Amygdala (tissue), 56 donors: Measurements from ENCODE around the gene PTPRG.

ENCODE experiments used
- DNase-seq, 56 donors: peaks; one replicate each; lab custom pipeline; 2025; lab: John Stamatoyannopoulos, UW

Gene PTPRG

DNA sequence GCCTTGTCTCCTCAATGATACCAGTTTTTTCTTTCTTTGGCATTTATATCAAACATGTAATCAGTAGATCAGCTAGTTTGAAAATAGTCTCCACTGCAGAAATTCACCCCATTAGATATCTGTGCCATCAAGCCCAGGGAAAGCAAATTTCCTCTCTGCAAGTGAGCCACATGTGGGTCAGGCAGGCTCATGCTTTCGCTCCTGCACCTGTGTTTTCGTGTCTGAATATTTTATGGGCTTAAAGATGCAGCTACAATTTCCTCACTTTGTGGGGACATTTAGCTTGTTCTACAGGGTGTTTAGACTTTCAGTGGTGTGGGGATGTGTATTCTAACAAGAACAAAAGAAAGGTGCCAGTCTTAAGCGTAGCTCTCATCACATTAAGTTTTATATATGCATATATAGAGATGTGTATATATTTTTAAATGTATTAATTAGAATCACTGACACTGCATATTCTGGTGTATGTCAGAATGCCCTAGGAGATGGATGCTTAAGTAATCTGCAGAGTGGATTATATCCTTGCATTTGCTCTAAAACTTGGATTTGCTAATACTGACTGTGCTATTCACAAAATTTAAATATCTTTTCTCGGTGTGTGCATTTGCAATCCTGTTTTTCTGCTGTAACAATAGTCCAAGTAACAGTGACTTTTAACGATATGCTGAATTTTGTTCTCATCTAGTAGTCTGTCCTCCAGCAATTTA lies 372.6 kb downstream of the PTPRG start:
- DNase-seq = no peak

DNA sequence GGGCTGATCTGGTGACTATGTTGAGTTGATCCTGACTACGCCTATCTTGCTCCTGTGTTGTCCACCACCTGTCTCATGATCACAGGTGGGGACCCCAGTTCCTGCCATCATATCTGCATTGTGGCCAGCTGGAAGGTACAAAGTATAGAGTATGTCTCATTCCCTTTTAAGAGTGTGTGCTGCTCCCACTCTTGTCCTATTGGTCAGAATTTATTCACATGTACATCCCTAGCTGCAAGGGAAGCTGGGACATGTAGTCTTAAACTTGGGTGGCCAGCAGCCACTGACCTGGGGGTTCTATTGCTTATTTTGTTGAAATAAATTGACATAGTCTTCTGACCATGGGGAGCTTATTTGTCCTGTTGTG lies 373.1 kb downstream of the PTPRG start:
- no peak for DNase-seq

DNA sequence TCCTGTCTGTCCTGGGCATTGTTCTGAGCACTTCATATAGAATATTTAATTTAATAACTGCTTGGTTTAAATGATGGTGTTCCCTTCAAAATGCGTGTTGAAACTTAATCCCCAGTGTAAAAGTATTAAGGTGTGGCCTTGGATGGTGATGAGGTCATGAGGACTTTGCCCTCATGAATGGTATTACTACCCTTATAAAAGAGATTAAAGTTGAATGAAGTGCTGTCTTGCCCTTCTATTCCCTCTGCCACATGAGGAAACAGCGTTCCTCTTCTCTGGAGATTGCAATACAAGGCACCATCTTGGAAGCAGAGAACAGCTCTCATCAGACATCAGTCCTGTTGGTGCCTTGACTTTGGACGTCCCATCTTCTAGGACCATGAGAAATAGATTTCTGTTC lies 374.4 kb downstream of the PTPRG start:
- DNase-seq = no peak

DNA sequence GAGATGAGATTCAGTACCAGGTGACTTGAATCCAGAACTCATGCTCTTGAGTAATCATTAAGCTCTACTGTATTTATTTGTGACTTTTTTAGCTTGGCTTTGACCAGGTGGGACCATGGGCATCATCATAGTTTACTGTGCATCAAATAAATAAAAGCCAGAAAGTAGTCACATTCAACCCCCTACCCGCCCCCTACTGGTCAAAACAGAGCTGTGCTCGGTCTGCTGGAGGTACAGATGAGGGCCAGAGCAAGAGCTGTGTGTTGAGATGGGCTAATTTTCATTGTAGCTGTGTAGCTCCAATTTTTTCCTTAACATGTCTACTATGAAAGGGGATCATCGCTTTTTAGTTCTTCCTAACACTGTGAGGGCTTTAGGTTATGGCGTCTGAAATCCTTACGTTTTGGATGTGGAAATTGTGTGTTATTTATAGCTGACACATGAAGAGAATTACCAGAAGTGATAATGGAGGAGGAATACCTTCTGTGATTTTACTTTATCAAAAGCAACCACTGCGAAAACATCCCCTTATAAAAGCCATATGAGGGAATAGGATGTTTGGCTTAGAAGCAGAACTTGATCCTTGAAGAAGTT lies 375.1 kb downstream of the PTPRG start:
- no peak for DNase-seq

DNA sequence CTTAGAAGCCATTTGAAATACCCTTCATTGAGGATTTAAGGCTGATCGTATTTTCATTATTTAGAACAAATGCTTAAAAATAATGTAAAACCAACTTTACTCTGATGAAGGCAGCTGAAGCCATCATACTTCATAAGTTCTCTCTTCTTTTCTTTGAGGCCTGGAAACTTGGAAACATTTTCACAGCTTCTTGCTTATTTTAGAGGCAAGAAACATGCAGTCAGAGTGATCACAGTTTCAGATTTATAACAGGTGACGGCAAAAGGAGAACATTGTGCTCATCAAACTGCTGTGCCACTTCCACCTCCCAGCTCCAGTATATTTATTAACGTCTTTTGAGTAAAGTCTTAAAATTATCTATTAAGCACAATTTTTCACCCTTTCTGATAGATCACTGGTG lies 376.1 kb downstream of the PTPRG start:
- no peak for DNase-seq

DNA sequence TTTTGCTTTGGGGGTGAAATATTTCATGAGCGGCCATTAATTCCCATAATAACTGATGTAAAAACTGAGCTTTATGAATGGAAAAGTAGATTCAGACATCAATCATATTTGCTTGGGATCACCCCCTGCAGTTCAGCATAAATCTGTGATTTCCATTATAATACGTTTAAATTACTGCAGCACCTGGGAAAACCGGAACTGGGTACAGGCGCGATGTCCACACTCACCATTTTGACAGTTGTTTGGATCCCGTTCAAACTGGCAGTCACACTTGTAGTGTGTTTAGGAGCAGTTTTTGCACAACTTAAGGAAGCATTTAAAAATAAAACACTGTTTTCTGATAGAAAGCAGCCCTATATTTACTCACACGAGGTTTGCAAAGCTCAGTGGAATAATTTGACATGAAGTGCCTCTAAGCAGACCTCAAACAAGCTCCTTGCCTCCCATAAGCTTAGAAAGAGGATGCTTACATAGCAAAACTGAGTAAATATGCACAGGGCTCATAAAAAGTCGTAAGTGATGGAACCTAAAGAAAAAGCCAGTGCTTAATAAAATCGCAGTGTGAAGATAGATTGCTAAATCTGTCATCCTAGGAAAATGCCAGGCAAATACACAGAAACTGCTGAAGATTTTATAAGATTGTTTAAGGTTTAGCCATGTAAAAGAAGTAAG lies 377.6 kb downstream of the PTPRG start:
- no peak for DNase-seq

DNA sequence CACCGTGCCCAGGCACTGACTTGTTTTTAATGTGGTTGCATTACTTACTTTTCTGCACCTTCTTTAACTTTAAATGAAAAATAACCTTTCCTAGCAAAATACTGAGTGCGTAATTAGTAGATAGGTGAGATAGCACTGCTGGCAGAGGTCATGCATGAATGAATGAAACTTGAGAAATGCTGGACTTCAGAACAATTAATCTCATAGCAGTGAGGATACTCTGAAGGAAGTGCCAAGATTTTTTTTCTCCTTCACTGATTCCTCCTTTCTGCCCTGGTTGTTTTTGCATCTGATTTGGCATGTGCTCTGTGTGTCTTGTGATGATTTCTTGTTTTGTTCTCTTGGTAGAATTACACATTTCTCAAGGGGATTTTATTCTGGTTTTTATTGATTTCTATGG lies 378.9 kb downstream of the PTPRG start:
- no peak for DNase-seq

DNA sequence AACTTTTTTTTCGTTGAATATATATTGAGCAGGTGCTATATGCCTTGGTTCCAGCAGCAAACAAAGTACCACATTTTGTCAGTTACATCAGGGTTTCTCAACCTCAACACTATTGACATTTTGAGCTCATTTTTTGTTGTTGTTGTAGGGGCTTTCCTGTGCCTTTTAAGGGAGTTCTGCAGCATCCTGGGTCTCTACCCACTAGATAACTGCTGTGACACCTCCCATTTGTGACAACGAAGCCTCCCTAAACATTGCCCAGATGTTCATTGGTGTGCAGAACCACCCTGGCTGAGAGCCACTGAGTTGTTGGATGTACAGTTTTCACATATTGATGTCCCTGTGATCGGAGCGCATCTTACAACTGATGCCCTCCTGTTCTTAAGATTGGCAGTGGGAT lies 382.6 kb downstream of the PTPRG start:
- no peak for DNase-seq

DNA sequence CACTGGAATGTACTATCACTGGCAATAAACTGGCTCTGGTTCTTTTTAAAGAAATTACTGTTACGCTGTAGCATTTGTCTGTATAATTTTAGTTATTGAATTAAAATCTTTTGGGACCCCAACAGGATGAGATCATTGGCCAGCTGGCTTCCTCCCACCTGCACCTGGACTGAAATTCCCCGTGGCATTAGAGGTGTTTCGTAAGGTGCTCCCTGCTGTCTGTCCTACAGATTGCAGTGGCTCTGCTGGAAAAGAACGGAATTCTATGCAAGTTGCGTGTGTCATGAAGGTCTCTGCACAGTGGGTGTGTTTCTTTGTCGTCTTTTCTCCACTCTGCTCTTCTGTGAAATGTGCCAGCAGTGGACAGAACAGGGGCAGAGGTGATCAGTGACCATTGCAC lies 383.4 kb downstream of the PTPRG start:
- DNase-seq = no peak

DNA sequence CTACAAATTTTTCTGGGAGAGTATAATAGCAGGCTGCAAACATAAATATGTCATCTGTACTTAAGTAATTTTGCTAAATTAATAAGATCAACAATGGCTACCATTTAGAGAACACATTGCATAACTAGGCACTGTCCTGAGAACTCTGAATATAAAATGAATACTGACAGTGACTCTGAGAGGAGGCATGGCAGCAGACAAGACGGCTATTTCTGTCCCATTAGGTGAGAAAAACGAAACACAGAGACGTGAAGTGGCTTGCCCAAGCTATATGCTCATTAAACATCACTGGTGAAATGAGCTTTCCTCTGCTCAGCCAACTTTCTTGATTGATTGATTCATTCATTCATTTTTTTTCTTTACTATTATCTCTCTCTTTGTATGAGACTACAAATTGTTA lies 384.3 kb downstream of the PTPRG start:
- no peak for DNase-seq

DNA sequence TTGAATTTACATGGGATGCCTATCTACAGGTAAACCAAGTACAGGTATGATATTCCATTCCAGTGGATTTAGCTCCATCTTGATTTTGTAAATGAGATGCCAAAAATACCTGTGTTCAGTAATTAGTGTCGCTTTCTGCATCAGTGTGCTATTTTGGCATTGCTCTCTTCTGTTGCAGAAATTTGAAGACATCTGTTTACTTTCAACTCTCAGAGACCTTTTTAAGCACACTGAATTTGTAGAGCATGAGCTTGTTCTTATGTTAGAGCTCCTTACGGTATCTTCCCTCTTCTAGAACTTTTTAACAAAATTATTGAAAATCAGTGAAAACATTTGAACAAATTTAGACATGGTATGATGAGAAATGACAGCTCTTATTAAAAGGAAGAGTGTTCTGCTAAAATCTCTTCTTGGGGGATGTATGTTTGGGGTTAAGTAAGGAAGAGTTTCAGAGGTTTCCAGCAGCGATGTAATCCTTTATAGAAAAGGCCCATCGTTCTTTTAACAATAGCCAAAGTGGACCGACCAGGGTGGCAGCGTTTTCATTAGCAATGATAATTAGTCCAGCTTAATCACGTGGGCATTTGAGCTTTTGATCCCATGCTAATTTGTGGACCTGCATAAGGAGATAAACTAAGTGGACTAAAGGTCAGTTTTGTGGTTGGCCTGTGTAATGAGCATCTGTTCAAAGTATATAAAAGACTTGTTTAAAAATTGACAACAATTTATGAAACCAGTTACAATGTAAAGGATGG lies 385.4 kb downstream of the PTPRG start:
- DNase-seq = no peak

DNA sequence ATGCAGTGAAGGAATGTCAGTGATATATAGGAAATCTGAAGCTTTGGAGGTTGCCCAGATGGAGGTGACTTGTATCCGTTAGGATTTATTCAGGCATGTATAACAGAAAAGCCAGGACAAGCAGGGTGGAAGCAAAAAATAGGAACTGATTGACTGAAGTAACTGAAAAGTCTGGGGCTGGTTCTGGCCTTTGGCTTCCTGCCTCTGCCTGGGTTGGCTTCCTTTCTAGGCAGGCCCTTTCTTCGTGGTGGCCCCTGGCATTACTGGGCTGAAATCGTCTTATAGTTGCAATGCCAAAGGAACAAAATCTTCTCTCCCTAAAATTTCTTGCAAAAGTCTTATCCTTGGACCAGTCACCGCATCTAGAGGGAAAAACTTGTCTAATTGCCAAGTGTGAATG lies 386.1 kb downstream of the PTPRG start:
- peak in 11 of 56 donors; percentile 1 to 24 (median 6) for DNase-seq

DNA sequence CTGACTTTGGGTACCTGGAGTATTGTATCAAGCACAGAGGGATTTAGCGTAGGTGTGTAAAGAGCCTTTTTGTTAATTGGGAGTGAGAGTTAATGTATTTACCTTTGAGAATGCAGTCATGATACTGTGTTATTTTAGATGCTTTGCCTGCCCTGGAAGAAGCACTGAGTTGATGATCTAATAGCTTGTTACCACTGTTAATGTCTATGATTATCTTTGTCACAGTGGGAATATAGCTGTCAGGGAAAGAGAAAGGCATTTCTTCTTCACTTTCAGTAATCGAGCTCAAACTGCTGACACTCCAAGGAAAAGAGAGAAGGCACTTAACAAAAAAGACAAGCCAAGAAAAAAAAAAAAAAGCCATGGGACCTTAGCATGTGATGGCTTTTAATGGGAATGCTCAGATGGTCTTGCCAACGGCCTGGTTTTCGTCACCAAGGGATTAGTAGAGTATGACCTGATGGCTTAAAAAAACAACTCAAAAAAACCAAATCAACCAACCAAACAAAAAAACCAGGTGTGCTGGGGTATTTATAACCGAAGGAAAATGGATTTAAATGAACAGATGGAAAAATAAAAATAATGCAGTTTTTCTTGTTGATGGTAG lies 387.4 kb downstream of the PTPRG start:
- DNase-seq = no peak

DNA sequence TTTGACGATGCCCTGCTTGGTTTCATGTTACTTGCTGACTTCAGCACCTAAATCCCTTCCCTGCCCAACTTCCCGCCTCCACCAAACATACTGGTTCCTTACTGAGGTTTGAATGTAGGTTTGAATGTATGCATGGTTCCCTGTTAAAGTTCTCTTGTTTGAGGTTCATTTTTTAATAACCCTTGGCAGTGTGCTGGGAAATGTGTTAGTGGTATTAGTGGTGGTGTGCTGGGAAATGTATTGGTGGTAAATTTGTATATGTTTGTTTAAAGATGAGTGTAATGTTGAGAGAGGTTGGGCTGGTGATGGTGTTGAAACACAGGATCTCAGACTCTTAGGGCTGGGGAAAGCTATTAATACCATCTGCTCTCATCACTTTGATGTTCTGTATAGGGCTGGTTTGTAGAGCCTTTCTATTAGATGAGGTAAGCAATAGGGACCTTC lies 392.7 kb downstream of the PTPRG start:
- no peak for DNase-seq

DNA sequence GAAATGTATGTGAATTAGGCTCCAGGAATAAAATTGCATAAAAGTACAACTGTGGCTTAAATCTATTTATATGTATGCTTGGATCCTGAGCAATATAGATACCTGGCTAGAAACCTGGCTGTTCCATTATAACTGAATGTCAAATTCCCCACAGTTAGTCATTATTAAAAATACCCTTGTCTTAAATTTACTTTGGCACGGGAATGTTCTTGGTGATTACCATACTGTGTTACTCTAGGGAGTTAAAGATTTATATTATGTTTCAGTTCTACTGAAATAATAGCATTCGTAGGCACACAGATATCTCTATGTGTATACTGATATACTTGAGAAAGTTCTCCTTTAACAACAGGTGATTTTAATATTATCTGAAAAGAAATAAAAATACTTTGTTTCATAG lies 394.1 kb downstream of the PTPRG start:
- no peak for DNase-seq

DNA sequence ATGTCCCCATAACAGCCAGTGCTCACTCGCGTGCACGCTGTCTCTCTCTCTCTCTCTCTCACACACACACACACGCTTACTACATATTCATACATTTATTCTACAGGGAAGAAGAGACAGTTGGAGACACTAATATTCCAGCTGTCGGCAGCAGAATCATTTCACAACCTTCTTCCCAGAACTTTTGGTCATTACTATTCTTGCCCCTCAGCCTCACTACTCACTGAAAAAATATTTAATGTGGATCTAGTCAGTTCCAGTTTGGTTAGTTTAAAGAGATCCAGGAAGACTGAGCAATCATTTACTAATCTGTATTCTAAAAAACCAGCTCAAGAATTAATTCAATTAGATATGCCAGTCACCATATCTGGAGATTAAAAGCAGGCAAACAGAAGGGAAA lies 394.9 kb downstream of the PTPRG start:
- DNase-seq = no peak

DNA sequence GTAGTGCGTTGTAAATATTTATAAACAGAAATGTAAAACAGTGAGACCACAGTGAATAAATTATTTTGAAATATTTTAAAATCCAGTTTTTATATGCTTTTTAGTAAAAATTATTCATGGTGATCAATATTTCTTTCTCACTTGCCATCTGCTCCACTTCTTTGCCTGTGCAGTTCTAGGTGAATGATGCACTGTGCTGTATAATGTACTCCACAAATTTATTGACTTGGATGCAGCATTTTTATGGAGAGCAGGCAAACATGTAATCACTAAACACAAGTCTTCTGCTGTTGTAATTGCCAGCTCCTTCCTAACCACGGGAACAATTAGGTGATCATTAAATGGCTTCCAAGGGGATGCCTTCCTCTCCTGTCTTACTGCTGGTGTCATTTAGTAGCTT lies 395.9 kb downstream of the PTPRG start:
- DNase-seq = no peak

DNA sequence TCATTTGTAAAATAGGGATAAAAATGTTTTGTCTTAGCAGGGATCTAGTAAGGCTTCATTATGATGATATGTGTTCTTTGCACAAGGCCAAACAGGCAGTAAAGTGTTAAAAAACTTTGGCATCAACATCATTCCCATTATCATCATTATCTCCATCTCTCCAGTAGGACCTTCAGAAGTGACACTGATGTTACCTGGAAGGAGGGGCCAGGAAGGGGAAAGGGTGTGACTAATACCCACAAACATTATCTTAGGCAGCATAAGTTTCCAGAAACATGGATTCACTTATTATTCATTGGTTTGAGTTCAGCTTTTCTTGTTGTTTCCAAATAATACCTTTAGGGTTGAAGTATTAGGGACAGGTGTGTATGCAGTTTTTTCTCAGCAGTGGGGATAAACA lies 399.6 kb downstream of the PTPRG start:
- no peak for DNase-seq

DNA sequence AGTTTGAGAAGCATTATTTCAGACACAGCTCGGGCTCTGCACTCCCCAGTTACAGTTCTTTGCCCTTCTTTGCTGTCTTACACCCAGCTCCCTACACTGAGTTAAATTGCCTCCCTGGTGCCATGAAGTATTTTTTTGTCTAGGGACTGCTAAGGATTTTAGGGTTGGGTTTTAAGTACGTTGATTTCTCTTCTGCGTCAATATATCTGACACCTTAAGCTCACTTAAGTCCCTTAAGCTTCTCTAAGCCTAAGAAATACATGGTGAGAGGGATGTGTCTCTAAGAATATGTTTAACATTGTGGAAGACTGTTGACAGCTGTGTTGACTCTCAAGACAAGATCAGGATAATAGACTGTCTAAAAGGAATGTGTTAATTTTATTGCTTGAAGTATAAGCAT lies 400.5 kb downstream of the PTPRG start:
- DNase-seq = no peak

DNA sequence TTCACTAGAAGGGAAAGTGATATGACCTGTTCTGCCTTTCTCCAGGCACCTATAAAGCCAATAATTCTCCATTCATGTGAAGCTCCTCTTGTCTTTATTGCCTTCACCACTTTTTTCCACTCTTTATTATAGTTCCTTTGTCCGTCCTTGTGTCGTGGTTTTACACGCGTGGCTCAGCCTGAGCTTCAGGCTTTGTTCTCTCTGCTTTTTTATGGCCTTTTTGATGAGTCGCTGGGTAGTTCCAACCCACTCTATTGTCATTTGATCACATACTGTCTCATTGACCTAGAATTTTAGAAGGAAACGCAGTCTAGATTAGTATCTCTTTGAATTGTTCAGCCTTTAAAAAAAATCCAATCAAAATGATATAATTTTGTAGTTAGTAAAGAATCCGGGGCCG lies 403.2 kb downstream of the PTPRG start:
- DNase-seq = no peak

DNA sequence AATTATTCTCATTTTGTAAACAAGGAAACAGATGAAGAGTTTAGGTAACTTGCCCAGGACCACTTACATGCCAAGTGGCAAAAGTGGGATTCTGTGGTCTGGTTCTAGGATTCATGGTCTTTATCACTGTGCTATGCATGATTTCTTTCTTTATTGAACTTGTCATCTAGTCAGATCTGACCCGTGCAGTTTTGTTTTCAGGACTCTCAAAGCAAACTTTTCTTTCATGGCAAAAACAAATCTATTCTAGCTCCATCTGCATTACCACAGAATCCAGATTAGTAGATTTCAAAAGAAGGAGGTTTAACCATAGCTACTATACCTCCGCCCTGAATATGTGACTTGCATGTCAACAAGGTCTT lies 404.4 kb downstream of the PTPRG start:
- DNase-seq = no peak
